Mononuclear cell (primary cell): ENCODE measurements around the gene RPRM. TPM values are rescaled to one million over a fixed set of nuclear protein-coding genes. Genes with fewer than 3 reads are reported as not detected.
A peak's percentile ranks its signal among the peaks of the same experiment; 100 is the strongest.
"Not testable (repeated sequence)": the region's sequence is repeated elsewhere in the genome, so short reads cannot be mapped to it uniquely, and the experiment has no call there.

Source experiments
- H3K27me3 ChIP-seq: 2 replicates; pipeline ENCODE4 v1.6.0; 2011; ENCODE audit warnings: low read length, control low read depth; ENCODE audit not compliant: insufficient read depth
- H3K4me1 ChIP-seq: 2 replicates; pipeline ENCODE4 v1.5.1; 2011; ENCODE audit warnings: mild to moderate bottlenecking, low read length, control low read depth; ENCODE audit not compliant: insufficient read depth
- H3K4me3 ChIP-seq: 2 replicates; pipeline ENCODE4 v1.5.1; 2011; ENCODE audit warnings: mild to moderate bottlenecking, low read length, moderate library complexity
- H3K9me3 ChIP-seq: 2 replicates; pipeline ENCODE4 v1.5.1; 2011; ENCODE audit warnings: low read depth, mild to moderate bottlenecking, control low read depth, low read length
- total RNA-seq: library from RNA; depleted of rRNA; stranded (reverse); fragments of >200 nt; gene quantifications from one replicate; pipeline ENCODE4 v1.2.3, GENCODE V29; 2012

RPRM gene
- total RNA-seq: 0.10 TPM

DNA sequence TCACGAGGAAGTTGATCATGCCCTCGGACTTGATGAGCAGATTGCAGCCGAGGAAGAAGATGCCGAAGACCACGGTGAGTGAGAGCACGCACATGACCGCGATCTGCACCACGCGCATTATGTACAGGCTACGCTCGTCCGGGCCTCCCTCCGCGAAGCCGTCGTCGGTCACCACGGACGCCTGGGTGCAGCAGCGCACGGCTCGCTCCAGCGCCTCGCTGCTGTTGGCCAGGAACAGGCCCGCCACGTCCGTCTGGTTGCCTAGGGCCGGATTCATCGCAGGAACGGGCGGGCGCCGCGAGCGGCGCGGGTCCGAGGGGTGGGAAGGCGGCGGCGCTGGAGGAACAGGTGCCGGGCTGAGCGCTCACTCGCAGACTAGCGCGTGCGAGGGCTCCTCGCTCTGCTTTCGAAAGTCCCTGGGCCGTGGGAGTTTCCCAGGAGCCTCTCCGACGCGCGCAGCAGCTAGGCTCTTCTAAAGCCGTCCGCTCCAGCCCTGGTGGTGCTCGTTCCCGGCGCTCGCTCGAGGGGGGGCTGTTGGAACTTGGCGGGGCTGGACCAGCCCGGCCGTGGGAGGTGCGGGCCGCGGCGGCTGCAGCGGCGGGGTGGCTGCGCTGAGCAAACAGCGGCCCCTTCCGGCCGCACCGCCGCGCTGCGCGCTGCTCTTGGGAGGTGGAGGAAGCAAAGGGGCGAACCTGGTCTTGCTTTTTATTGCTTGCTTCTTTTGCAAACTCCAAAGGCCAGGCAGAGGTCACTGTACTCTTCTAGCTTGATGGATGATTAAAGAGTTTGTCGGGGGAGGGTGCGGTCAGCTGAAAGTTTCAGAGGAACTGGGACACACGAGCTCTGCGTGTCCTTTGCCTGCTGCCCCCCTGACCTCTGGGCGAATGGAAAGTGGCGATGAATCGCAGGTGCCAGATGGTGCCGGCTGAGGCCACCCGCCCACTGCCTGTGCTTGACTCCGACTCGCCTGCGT, at the start of gene RPRM:
Gene RPRM (minus strand): TSS at position 474 of the 973 bp plus-strand sequence. CDS start 197 bp downstream, at position 277.
- Histone ChIP-seq H3K9me3 (no peaks in the 10 kb centered on the region), H3K27me3 (peaks cover 57% of the 10 kb centered on the region), H3K4me3 (peak within 1 kb of the TSS; percentile 14), H3K4me1 (peaks cover 21% of the 10 kb centered on the region)

GRCh38 chr2:153519257-153519875, 40.8 kb upstream of the RPRM start:
- Histone ChIP-seq H3K9me3 (no peaks in the 10 kb centered on the region), H3K27me3 (no peaks in the 10 kb centered on the region), H3K4me3 (no peak overlapping the region), H3K4me1 (no peaks in the 10 kb centered on the region)

DNA sequence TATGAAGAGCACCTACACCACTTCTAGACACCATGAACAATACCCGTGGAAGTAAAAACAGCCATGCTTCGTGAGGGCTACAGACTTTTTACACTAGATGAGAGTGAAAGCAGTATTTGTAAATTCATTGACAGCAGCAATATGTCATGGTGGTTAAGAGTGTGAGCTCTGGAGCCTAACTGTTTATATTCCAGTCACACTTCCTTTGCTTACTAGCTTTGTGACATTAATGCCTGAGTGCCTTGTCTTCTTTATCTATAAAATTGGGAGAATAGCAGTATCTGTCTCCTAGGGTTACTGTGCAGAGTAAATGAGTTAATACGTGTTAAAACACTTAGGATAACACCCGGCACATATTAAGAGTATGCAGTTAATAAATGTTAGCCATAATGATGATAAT, 33.8 kb upstream of the RPRM start:
- Histone ChIP-seq H3K4me3 (no peak overlapping the region), H3K9me3 (no peaks in the 10 kb centered on the region), H3K4me1 (no peaks in the 10 kb centered on the region), H3K27me3 (no peaks in the 10 kb centered on the region)

DNA sequence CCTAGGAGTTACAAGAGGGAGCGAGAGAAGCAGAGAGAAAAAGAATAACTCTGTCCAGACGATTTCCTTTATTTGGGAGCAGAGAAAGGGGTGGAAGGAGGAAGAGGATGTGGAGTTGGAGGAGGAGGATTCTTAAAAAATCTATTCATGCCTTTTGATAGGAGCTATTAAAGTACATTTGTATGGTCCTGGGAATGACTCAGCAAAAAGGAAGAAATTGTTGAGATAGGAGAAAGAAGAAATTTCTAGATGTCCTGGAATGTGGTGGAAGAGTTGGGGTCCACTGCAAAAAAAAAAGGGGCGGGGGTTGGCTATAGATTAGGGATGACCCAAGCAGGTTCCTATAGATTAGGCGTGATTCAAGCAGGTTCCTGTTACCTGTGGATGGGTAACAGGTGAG, 32.4 kb upstream of the RPRM start:
- H3K9me3 ChIP-seq: no peaks in the 10 kb centered on the region
- no peaks in the 10 kb centered on the region for H3K4me1 ChIP-seq
- H3K4me3 ChIP-seq: no peak overlapping the region
- no peaks in the 10 kb centered on the region for H3K27me3 ChIP-seq

DNA sequence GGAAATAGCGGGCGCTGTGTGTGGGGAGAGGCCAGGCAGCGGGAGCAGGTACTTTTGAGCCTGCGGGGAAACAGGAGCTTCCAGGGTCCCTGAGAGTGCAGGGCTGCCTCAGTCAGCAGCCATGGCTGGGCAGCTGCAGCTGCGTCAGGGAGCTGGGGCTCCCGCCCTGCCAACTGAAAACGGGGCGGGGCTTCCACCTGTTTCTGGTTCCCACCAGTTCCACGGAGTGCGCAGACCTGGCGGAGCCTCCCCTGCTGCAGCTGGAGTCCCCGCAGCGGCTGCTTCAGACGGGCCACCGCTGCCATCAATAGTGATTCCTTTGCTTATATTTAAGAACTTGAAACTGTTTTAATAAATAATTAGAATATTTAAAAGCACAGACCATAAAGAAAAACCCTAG, 30.6 kb upstream of the RPRM start:
- Histone ChIP-seq H3K4me3 (no peak overlapping the region), H3K4me1 (no peaks in the 10 kb centered on the region), H3K27me3 (no peaks in the 10 kb centered on the region), H3K9me3 (no peaks in the 10 kb centered on the region)

DNA sequence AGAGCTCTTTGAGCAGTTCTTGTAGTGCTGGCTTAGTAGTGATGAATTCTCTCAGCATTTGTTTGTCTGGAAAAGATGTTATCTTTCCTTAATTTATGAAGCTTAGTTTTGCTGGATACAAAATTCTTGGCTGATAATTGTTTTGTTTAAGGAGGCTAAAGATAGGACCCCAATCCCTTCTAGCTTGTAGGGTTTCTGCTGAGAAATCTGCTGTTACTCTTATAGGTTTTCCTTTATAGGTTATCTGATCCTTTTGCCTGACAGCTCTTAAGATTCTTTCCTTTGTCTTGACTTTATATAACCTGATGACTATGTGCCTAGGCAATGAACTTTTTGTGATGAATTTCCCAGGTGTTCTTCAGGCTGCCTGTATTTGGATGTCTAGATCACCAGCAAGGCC, 27.9 kb upstream of the RPRM start:
- not testable (repeated sequence) for H3K9me3 ChIP-seq, H3K4me1 ChIP-seq, H3K27me3 ChIP-seq, H3K4me3 ChIP-seq

DNA sequence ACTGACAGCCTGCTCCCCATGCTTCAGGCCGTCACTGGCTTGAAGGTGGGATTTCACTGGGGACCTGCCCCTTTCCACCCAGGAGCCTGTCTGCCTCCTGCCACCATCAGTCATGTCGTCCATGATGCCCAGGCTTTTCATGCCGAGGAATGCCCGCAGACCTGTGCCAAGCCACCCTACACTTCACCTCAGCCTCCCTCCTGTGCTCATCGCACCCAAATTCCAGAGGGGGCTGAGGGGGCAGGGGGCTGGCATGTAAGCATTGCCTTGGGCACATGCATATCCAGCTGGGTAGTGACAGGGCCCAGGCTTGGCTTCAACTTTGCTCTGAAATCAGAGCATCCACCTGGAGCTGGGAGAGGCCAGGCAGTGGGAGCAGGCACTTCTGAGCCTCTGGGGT, 20.9 kb upstream of the RPRM start:
- Histone ChIP-seq H3K4me1 (no peaks in the 10 kb centered on the region), H3K9me3 (no peaks in the 10 kb centered on the region), H3K4me3 (no peak overlapping the region), H3K27me3 (no peaks in the 10 kb centered on the region)

- no peaks in the 10 kb centered on the region for H3K9me3 ChIP-seq
- H3K4me3 ChIP-seq: no peak overlapping the region
- no peaks in the 10 kb centered on the region for H3K4me1 ChIP-seq
- no peaks in the 10 kb centered on the region for H3K27me3 ChIP-seq
Observed at GRCh38 chr2:153497938-153498629, 19.5 kb upstream of the RPRM start.

- H3K9me3 ChIP-seq: no peaks in the 10 kb centered on the region
- H3K4me1 ChIP-seq: no peaks in the 10 kb centered on the region
- no peaks in the 10 kb centered on the region for H3K27me3 ChIP-seq
- no peak overlapping the region for H3K4me3 ChIP-seq
Observed at GRCh38 chr2:153495725-153496124, 17.2 kb upstream of the RPRM start.

DNA sequence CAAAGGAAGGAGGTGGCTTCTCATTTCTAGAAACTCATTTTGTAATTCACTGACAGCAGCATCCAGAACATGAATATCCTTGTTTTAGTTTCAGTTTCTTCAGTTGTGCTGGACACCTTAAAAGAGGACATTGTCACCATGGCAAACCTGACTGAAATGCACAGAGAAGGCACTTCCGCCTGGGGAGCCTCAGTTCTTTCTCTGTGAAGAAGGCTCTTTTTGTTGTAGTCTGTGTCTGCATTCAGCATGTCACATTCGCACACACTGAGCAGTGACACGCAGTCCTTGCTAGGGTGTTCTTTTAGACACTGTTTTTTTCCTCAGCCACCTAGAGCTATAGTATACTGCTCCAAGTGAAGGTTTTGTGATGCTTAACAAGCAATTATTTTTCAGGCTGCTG, 9.5 kb upstream of the RPRM start:
- Histone ChIP-seq H3K4me3 (no peak overlapping the region), H3K27me3 (no peaks in the 10 kb centered on the region), H3K4me1 (no peaks in the 10 kb centered on the region), H3K9me3 (no peaks in the 10 kb centered on the region)

DNA sequence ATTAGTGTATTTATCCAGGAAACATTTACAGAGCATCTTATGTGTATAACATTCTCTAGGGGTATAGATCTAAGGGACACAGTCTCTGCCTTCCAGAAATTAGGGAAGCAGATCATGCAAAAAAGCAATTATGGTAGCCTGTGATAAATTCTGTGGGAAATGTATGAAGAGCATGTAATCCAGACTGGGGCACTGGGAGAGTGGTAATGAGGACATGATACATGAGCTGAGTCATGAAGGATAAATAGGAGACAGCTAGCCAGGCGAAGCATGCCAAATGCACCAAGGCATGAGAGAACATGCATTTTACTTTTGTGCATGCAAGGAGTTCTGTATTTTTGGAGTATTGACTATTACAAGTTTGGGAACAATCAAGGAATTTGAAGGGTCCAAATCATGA, 8.9 kb upstream of the RPRM start:
- Histone ChIP-seq H3K9me3 (no peaks in the 10 kb centered on the region), H3K27me3 (no peaks in the 10 kb centered on the region), H3K4me3 (no peak overlapping the region), H3K4me1 (no peaks in the 10 kb centered on the region)

DNA sequence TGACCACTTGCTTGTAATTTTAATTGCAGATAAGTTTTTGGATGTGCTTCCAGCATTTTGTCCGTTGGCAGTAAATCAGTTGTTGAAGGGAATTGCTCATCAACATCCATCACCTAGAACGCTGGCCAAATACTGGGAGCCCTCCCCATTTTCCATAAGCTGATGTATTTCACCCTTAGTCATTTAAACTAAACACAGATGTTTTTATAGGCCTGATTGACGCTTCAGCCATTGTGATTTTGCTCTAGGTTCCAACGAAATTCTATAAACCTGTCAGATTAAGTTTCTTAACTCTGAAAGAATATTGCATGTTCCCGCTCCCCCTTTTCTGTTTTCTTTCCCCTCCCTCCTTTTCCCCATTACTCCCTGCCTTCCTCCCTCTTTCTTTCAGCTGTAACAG, 1.0 kb upstream of the RPRM start:
- no peaks in the 10 kb centered on the region for H3K9me3 ChIP-seq
- peaks cover 55% of the 10 kb centered on the region for H3K27me3 ChIP-seq
- peaks cover 21% of the 10 kb centered on the region for H3K4me1 ChIP-seq
- H3K4me3 ChIP-seq: no peak overlapping the region

GRCh38 chr2:153477636-153478288, 800 bp downstream of the RPRM start:
- Histone ChIP-seq H3K27me3 (peaks cover 57% of the 10 kb centered on the region), H3K4me3 (no peak overlapping the region)

DNA sequence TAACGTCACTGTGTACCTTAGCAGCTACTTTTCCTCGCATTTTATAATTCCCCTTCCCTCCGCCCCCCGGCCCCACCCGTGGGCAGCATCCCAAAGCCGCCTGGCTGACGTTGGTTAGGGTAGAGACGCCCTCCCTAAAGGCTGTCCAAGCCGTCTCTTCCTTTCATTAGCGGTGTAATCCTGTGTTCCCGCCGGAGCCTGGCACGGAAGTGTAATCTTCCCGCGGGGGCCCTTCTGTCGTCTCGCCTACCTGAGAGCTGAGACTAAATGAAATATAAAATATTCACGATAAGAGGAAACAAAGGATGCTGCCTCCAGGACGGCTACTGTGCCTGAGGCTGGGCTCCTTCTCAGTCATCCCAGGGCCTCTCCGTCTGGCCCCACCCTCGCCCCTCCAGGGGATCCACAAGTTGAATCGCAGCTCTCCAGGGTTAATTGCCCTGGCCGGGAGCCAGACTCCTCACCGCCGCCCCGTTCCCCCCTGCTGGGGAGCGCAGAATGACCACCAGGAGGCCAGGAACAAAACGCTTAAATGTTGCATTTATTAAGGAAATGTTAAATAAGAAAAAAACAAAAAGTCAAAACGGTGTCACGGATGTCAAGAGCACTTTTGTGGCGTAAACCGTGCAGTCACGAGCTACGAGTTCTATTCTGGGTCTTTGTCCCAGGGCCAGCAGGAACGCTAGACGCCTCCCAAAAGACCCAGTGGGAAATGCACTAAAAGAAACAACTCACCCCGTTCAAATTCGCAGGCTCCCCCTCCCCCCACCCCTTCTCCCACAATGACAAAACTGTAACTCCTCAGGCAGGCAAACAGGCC, 1.5 kb downstream of the RPRM start:
- H3K27me3 ChIP-seq: peaks cover 59% of the 10 kb centered on the region
- H3K4me1 ChIP-seq: peaks cover 21% of the 10 kb centered on the region

More at GRCh38 chr2:153477636-153478288, 800 bp downstream of the RPRM start:
- Histone ChIP-seq H3K4me1 (peaks cover 21% of the 10 kb centered on the region), H3K9me3 (no peaks in the 10 kb centered on the region)

More for the DNA sequence above, 1.5 kb downstream of the RPRM start:
- Histone ChIP-seq H3K9me3 (no peaks in the 10 kb centered on the region), H3K4me3 (no peak overlapping the region)
